HCT116 (cell line): ENCODE results near the gene DELE1. TPM values are rescaled to one million over a fixed set of nuclear protein-coding genes. Genes with fewer than 3 reads are reported as not detected.

Source experiments
- total RNA-seq: library from RNA; stranded (reverse); gene quantifications from one replicate; pipeline ENCODE4 v1.2.1, GENCODE V29; 2021; ENCODE audit not compliant: unreplicated experiment

The DELE1 gene
- total RNA-seq, 1 experiment from 2014 or later = 74.1 TPM

Other genes starting within 250 kb of the DELE1 start
- 15.1 TPM for gene ARAP3, start 241.6 kb upstream of the DELE1 start, total RNA-seq
- 24.2 TPM for gene PCDH1, start 45.5 kb upstream of the DELE1 start, total RNA-seq
- 0.02 TPM for gene PCDH12, start 34.3 kb downstream of the DELE1 start, total RNA-seq
- gene RNF14, start 45.2 kb downstream of the DELE1 start, total RNA-seq = 37.5 TPM
- gene GNPDA1, start 89.2 kb downstream of the DELE1 start, total RNA-seq = 45.6 TPM
- 37.8 TPM for gene NDFIP1, start 184.9 kb downstream of the DELE1 start, total RNA-seq